KOPT-K1 (cell line): ENCODE measurements around the gene TTC3.

Experiments used
- H3K27ac ChIP-seq: fragments of 200-600 bp; sonication (generic); 2 replicates; pipeline ENCODE4 v1.5.1; 2016; ENCODE audit warnings: antibody characterized with exemption, mild to moderate bottlenecking, low read depth, low read length; ENCODE audit not compliant: poor library complexity, severe bottlenecking
- H3K36me3 ChIP-seq: fragments of 200-600 bp; sonication (generic); 2 replicates; pipeline ENCODE4 v1.5.1; 2017; ENCODE audit warnings: antibody characterized with exemption, mild to moderate bottlenecking, low read length, moderate library complexity; ENCODE audit not compliant: insufficient read depth
- H3K9me3 ChIP-seq: fragments of 200-600 bp; sonication (generic); 2 replicates; pipeline ENCODE4 v1.5.1; 2017; ENCODE audit warnings: antibody characterized with exemption, low read length, mild to moderate bottlenecking; ENCODE audit not compliant: insufficient read depth, poor library complexity, severe bottlenecking

TTC3 gene

GRCh38 chr21:37074197-37074510, 1.1 kb downstream of the TTC3 start:
- no peaks in the 10 kb centered on the region for H3K9me3 ChIP-seq
- H3K27ac ChIP-seq: peak overlapping the region; percentile 87
- H3K36me3 ChIP-seq: peaks cover 14% of the 10 kb centered on the region; the same call in 1 of the 2 replicates

- Histone ChIP-seq H3K27ac (peak overlapping the region; percentile 87), H3K9me3 (no peaks in the 10 kb centered on the region), H3K36me3 (peaks cover 14% of the 10 kb centered on the region; the same call in 1 of the 2 replicates)
Observed at GRCh38 chr21:37074546-37074945, 1.5 kb downstream of the TTC3 start.

GRCh38 chr21:37075214-37075770, 2.2 kb downstream of the TTC3 start:
- Histone ChIP-seq H3K27ac (no peak overlapping the region), H3K9me3 (no peaks in the 10 kb centered on the region)

GRCh38 chr21:37076087-37076850, 3.2 kb downstream of the TTC3 start:
- Histone ChIP-seq H3K9me3 (no peaks in the 10 kb centered on the region), H3K36me3 (no peaks in the 10 kb centered on the region), H3K27ac (no peak overlapping the region)

More at GRCh38 chr21:37075214-37075770, 2.2 kb downstream of the TTC3 start:
- peaks cover 8% of the 10 kb centered on the region; the same call in 1 of the 2 replicates for H3K36me3 ChIP-seq

- Histone ChIP-seq H3K36me3 (no peaks in the 10 kb centered on the region), H3K9me3 (no peaks in the 10 kb centered on the region), H3K27ac (no peak overlapping the region)
Observed at GRCh38 chr21:37077403-37077802, 4.3 kb downstream of the TTC3 start.

GRCh38 chr21:37079211-37079824, 6.3 kb downstream of the TTC3 start:
- no peaks in the 10 kb centered on the region for H3K9me3 ChIP-seq

GRCh38 chr21:37082375-37082774, 9.3 kb downstream of the TTC3 start:
- Histone ChIP-seq H3K9me3 (no peaks in the 10 kb centered on the region), H3K36me3 (no peaks in the 10 kb centered on the region), H3K27ac (no peak overlapping the region)

More at GRCh38 chr21:37079211-37079824, 6.3 kb downstream of the TTC3 start:
- H3K36me3 ChIP-seq: no peaks in the 10 kb centered on the region
- H3K27ac ChIP-seq: no peak overlapping the region

- no peaks in the 10 kb centered on the region for H3K36me3 ChIP-seq
- H3K27ac ChIP-seq: no peak overlapping the region
- H3K9me3 ChIP-seq: no peaks in the 10 kb centered on the region
Observed at GRCh38 chr21:37082856-37083528, 9.9 kb downstream of the TTC3 start.

GRCh38 chr21:37085726-37086125, 12.7 kb downstream of the TTC3 start:
- Histone ChIP-seq H3K27ac (no peak overlapping the region), H3K9me3 (no peaks in the 10 kb centered on the region), H3K36me3 (peaks cover 14% of the 10 kb centered on the region; the same call in 1 of the 2 replicates)

- H3K9me3 ChIP-seq: no peaks in the 10 kb centered on the region
- H3K36me3 ChIP-seq: peaks cover 26% of the 10 kb centered on the region
- no peak overlapping the region for H3K27ac ChIP-seq
Observed at GRCh38 chr21:37087188-37087587, 14.1 kb downstream of the TTC3 start.

GRCh38 chr21:37088186-37088735, 15.2 kb downstream of the TTC3 start:
- H3K36me3 ChIP-seq: peaks cover 30% of the 10 kb centered on the region
- no peaks in the 10 kb centered on the region for H3K9me3 ChIP-seq
- H3K27ac ChIP-seq: no peak overlapping the region

- no peak overlapping the region for H3K27ac ChIP-seq
- H3K36me3 ChIP-seq: peaks cover 78% of the 10 kb centered on the region
- no peaks in the 10 kb centered on the region for H3K9me3 ChIP-seq
Observed at GRCh38 chr21:37093977-37094376, 20.9 kb downstream of the TTC3 start.

GRCh38 chr21:37095821-37096220, 22.8 kb downstream of the TTC3 start:
- H3K36me3 ChIP-seq: peaks cover 82% of the 10 kb centered on the region
- H3K27ac ChIP-seq: no peak overlapping the region
- no peaks in the 10 kb centered on the region for H3K9me3 ChIP-seq

- no peak overlapping the region for H3K27ac ChIP-seq
- H3K36me3 ChIP-seq: peaks cover 67% of the 10 kb centered on the region
- H3K9me3 ChIP-seq: no peaks in the 10 kb centered on the region
Observed at GRCh38 chr21:37098751-37099150, 25.7 kb downstream of the TTC3 start.

- Histone ChIP-seq H3K9me3 (no peaks in the 10 kb centered on the region), H3K36me3 (peaks cover 51% of the 10 kb centered on the region), H3K27ac (no peak overlapping the region)
Observed at GRCh38 chr21:37100316-37100715, 27.3 kb downstream of the TTC3 start.
